ENCODE data around the gene SDK1.

- TF ChIP-seq, protein P1, sequence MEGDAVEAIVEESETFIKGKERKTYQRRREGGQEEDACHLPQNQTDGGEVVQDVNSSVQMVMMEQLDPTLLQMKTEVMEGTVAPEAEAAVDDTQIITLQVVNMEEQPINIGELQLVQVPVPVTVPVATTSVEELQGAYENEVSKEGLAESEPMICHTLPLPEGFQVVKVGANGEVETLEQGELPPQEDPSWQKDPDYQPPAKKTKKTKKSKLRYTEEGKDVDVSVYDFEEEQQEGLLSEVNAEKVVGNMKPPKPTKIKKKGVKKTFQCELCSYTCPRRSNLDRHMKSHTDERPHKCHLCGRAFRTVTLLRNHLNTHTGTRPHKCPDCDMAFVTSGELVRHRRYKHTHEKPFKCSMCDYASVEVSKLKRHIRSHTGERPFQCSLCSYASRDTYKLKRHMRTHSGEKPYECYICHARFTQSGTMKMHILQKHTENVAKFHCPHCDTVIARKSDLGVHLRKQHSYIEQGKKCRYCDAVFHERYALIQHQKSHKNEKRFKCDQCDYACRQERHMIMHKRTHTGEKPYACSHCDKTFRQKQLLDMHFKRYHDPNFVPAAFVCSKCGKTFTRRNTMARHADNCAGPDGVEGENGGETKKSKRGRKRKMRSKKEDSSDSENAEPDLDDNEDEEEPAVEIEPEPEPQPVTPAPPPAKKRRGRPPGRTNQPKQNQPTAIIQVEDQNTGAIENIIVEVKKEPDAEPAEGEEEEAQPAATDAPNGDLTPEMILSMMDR (IDR thresholded peaks at IDR 0.05) = no peak
- TF ChIP-seq POLR2A (IDR thresholded peaks at IDR 0.05) = no peak
Measured at GRCh38 chr7:3649250-3649649, 348.2 kb downstream of the SDK1 start.
